Measurements from ENCODE around the gene XRCC3.

Gene XRCC3

DNA sequence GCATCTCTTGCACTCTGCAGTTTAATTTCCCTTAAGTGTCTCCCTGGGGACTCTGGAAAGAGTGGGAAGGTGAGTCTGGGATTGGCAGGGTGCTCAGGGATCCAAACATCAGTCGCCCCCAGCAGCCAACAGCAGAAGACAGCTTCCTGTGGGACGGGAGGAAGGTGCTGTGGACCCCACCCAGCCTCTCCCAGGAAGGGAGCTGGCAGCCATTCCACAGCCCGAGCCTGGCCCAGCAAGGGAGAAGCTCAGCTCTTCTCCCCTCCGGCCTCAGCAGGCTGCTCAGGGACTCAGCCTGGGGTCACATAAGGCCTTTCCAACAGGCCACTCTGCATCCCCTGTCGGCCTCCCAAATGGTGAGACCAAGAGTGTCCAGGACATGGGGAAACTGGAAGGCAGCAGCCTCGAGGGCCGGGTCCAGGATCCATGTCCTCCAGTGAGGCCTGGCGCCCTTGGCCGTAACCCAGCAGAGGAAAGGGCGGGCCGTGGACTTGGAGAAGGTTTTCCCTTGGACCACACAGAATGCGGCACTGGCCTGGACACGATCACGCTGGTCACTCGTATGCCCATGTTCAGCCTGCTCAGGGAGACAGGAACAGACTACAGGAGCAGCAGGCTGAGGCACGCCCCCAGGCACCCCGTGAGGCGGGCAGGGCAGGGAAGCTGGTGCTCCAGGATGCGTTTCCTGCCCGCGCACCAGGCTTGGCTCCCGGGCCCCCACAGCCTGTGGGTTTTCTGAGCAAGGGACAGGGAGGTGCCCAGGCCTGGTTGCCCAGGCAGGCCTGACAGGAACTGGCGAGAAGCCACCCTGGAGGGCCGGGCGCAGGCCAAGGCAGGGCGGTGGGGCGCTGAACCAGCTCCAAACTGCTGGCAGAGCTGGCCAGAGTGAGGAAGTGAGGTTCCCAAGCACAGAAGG lies 3.5 kb downstream of the XRCC3 start:
- TF ChIP-seq, protein P1, sequence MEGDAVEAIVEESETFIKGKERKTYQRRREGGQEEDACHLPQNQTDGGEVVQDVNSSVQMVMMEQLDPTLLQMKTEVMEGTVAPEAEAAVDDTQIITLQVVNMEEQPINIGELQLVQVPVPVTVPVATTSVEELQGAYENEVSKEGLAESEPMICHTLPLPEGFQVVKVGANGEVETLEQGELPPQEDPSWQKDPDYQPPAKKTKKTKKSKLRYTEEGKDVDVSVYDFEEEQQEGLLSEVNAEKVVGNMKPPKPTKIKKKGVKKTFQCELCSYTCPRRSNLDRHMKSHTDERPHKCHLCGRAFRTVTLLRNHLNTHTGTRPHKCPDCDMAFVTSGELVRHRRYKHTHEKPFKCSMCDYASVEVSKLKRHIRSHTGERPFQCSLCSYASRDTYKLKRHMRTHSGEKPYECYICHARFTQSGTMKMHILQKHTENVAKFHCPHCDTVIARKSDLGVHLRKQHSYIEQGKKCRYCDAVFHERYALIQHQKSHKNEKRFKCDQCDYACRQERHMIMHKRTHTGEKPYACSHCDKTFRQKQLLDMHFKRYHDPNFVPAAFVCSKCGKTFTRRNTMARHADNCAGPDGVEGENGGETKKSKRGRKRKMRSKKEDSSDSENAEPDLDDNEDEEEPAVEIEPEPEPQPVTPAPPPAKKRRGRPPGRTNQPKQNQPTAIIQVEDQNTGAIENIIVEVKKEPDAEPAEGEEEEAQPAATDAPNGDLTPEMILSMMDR (IDR thresholded peaks at IDR 0.05; ENCODE audit: low read depth, low read length): no peak
- no peak overlapping the region for H3K4me3 ChIP-seq (replicated peaks in 1 of 2; ENCODE audit: low read depth in 2 of 2, low read length in 2 of 2)
- peak in 1 of 2 donors; percentile 29 for DNase-seq (ENCODE audit: low read depth in 2 of 2)

DNA sequence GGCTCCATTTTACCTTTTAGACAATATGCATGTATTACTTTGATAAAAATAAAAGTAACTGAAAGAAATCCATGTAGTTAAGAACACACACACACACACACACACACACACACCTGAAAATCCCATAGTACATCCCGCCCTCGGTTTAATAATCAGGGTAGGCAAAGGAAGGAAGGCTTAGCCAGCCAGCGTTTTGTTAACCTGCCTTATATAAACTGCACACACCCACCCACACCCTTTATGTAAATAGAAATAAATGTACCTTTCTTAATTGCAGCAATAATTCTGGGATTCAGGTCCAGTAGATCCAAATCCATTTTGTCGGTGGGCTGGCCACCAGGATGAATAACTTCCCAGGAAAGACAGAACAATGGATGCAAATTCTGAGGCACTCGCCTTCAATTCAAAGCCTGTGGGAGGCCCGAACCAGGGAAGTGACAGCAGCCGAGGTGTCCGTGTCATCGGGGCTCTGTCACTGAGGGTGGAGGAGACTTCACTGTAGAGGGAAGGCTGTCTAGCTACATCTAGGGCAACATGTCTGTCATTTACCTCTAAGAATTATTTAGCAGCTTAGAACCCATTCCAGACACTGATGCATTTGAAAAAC lies 4.4 kb downstream of the XRCC3 start:
- TF ChIP-seq, protein P1 (IDR thresholded peaks at IDR 0.05; ENCODE audit: low read depth, low read length): no peak
- H3K4me3 ChIP-seq (replicated peaks in 1 of 2; ENCODE audit: low read depth in 2 of 2, low read length in 2 of 2): no peak overlapping the region
- DNase-seq (ENCODE audit: low read depth in 2 of 2): no peak

GRCh38 chr14:103709814-103710213 lies 5.4 kb downstream of the XRCC3 start:
- H3K4me3 ChIP-seq (replicated peaks in 1 of 2; ENCODE audit: low read depth in 2 of 2, low read length in 2 of 2): no peak overlapping the region
- TF ChIP-seq, protein P1 (IDR thresholded peaks at IDR 0.05; ENCODE audit: low read depth, low read length): no peak
- no peak for DNase-seq (ENCODE audit: low read depth in 2 of 2)

DNA sequence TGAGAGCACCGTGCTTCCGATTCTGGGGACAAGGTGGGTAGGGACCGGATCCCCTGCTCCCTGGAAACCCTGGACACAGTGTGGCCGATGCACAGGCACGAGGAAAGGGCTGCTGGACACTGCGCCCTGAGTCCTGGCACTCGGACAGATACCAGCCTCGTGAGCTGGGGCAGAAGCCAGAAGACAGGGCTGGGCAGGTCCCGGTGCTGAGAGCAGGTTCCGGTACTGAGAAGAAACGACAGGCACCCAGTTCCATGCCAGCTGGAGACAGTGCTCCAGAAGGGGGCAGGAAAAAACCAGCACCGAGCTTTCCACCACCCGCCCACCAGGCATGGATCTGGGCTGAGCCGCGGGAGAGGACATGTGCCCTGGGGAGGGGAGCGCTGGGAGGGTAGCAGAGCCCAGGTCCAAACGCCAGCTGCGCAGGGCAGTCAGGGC lies 6.5 kb downstream of the XRCC3 start:
- no peak for DNase-seq (ENCODE audit: low read depth in 2 of 2)
- TF ChIP-seq, protein P1 (IDR thresholded peaks at IDR 0.05; ENCODE audit: low read depth, low read length): no peak
- H3K4me3 ChIP-seq (replicated peaks in 1 of 2; ENCODE audit: low read depth in 2 of 2, low read length in 2 of 2): no peak overlapping the region

DNA sequence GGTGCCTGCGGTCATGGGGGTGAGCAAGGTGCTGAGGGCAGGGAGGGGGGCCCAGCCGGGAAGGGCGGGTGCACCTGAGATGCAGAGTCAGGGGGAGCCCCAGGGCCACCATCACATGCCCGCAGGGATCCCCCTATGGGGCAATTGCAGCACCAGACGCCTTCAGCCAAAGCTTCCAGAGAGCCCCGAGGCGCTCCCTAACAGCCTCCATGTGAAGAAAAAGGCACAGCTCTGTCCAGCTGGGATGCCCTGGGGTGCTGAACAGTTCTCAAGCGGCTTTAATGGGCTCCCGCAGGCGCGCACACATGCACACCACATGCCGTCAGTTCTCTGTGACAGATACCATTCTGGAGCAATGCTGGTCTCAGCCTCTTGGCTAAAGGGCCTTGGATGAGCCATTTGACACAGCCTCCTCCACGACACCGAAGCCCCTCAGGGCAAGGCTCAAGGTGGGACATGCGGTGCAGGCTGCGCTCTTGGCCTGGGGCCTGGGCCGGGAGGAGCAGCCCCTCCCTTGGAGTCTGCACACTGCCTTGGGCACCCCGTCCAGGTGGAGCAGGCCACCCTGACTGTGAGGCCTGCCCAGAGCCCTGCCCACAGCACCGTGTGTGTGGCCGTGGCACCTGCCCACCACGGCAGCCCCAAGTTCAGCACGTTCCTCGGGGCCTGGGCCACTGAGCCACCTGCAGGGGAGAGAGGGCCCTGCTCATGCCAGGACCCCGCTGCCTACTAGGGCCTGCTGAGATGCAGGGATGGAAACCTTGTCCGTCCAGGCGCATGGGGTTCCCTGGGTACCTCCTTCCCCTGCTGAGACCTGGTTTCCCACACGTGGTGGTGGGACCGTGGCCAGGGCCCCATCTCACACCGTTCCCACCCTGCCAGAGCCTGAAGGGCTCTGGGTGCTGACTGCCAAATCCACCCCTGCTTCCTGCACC lies 7.7 kb downstream of the XRCC3 start:
- DNase-seq (ENCODE audit: low read depth in 2 of 2): no peak
- TF ChIP-seq, protein P1 (IDR thresholded peaks at IDR 0.05; ENCODE audit: low read depth, low read length): no peak
- H3K4me3 ChIP-seq (replicated peaks in 1 of 2; ENCODE audit: low read depth in 2 of 2, low read length in 2 of 2): no peak overlapping the region

GRCh38 chr14:103706551-103707328 lies 8.5 kb downstream of the XRCC3 start:
- no peak for DNase-seq (ENCODE audit: low read depth in 2 of 2)
- TF ChIP-seq, protein P1 (IDR thresholded peaks at IDR 0.05; ENCODE audit: low read depth, low read length): no peak
- H3K4me3 ChIP-seq (replicated peaks in 1 of 2; ENCODE audit: low read depth in 2 of 2, low read length in 2 of 2): no peak overlapping the region

All from cardiac fibroblast (primary cell).